Fibroblast of mammary gland (primary cell): ENCODE data around the gene NOS1AP.
A peak's percentile ranks its signal among the peaks of the same experiment; 100 is the strongest.
"Not testable (repeated sequence)": the region's sequence is repeated elsewhere in the genome, so short reads cannot be mapped to it uniquely, and the experiment has no call there.

ENCODE experiments used
- DNase-seq: peaks from one replicate; pipeline ENCODE4 v3.0.0-alpha.2; 2010; ENCODE audit warnings: low read depth
- H3K4me3 ChIP-seq: 2 replicates; pipeline ENCODE4 v1.5.1; 2011; ENCODE audit warnings: low read depth, mild to moderate bottlenecking, low read length, moderate library complexity; ENCODE audit not compliant: control insufficient read depth
- TF ChIP-seq, protein P1 (sequence below): conservative IDR thresholded peaks from 2 replicates; pipeline ENCODE4 v1.5.1; 2011; ENCODE audit warnings: low read depth, low read length, inconsistent platforms; ENCODE audit not compliant: control insufficient read depth, insufficient read depth

The NOS1AP gene

DNA sequence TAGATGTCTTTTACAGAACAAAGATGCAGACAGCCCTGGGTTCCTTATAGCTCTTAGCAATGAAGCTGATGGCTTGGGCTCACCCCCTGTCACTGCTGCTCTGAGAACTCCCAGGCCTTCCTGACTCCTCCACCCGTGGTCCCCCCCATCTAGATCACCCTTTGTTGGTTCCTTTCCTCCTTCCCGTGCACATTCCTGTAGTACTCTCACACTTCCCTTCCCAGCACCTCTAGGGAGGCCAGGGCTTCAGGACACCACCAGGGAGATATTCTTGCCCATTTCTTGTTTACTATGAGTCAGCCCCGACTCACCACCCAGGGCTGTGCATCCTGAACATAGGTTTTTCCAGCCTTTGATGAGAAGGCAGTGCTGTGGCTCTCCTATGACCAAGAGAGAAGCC is 14.4 kb upstream of the NOS1AP start:
- TF ChIP-seq, protein P1, sequence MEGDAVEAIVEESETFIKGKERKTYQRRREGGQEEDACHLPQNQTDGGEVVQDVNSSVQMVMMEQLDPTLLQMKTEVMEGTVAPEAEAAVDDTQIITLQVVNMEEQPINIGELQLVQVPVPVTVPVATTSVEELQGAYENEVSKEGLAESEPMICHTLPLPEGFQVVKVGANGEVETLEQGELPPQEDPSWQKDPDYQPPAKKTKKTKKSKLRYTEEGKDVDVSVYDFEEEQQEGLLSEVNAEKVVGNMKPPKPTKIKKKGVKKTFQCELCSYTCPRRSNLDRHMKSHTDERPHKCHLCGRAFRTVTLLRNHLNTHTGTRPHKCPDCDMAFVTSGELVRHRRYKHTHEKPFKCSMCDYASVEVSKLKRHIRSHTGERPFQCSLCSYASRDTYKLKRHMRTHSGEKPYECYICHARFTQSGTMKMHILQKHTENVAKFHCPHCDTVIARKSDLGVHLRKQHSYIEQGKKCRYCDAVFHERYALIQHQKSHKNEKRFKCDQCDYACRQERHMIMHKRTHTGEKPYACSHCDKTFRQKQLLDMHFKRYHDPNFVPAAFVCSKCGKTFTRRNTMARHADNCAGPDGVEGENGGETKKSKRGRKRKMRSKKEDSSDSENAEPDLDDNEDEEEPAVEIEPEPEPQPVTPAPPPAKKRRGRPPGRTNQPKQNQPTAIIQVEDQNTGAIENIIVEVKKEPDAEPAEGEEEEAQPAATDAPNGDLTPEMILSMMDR: no peak
- peak; percentile 91 for DNase-seq
- no peak overlapping the region for H3K4me3 ChIP-seq

DNA sequence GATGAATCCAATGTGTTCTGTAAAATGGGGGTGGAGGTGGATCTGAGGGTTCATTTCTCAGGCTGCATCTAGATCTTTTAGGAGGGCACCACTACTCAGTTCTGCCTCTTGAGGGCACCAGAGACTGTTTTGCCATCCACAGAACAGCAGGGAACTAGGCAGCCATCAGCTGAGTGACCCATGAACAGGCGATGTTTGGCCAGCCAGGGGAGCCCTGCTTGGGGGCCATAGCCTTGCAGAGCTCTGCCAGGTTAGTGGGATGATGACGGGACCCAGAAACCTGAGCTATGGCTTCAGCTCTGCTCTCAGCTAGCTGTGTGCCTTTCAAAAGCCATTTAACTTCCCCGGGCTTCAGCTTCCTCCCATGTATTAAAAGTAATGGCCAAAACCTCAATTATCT is 13.4 kb upstream of the NOS1AP start:
- H3K4me3 ChIP-seq: no peak overlapping the region
- TF ChIP-seq, protein P1: peak; percentile 97
- DNase-seq: peak; percentile 76

DNA sequence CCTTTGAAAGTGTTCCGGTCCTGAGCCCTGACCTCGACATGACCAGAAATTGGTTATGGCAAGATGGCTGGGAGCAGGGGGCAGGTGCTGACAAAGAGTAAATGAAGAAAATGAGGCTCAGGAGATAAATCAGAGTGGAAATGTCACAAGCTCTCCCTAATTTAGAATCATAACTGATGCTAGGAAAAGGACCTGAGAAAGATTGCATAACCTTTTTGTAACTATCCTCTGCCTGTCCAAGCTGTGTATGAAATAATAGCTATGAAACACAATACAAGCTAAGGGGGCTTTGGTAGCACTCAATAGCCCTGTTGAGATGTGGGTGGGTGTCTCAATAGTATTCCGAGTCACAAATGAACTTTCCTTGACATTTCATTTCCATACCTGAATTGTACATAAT is 12.9 kb upstream of the NOS1AP start:
- no peak for DNase-seq
- TF ChIP-seq, protein P1: no peak
- H3K4me3 ChIP-seq: no peak overlapping the region

DNA sequence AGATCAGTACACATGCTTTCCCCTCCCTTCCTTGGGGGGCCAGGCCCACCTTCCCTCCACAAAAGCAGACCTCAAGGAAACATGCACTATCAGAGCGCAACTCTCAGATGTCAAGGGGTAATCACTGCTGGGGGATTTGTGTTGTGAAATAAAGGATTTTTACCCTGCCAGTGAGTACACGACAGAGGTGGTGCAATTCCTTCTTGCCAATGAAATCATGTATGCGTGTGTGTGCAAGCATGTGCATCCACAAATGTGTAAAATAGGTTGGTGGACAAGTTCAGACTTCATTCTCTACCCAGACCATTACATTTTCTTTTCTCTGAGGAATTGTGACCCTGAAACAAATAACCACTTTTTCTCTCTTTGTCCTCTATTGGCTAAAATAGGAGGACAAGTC is 9.8 kb upstream of the NOS1AP start:
- no peak for DNase-seq
- no peak overlapping the region for H3K4me3 ChIP-seq
- TF ChIP-seq, protein P1: no peak

DNA sequence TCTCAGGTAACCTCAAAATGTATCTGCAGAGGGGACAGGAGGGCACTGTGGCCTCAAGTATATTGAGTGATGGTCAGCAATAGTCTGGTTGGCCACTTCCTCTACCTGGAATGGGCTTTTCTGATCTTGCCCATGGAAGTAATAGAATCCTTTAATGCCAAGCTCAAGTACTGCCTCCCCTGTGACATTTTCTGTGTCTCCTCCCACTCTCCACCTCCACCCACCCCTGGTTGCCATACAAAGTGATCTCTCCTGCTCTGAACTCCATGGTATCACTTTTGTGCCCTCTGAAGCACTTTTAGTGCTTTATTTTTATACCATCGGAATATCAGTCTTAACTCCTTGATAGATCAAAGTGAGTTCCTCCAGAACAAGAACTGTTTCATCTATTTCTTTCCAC is 9.2 kb upstream of the NOS1AP start:
- TF ChIP-seq, protein P1: no peak
- no peak overlapping the region for H3K4me3 ChIP-seq
- DNase-seq: no peak

DNA sequence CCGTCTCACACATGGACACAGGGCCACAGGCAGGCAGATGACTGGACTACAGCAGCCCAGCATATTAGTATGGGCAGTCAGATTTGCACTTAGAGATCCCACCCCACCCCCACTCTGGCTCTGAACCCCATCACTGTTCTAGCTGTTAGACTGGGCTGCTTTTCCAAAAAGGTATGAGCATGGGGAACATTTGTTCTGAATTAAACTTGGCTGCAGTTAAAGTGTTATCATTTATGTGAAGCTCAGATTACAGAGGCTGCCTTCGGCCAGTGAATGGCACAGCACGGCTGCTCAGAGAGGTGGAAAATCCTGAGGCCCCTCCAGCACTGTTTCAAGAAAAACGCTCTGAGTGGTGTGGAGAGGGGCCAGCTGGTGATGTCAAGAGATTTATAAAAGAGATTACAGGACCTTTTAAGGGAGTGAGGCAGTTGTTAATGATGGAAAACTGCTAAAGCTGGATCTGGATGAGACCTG is 6.9 kb upstream of the NOS1AP start:
- H3K4me3 ChIP-seq: no peak overlapping the region
- TF ChIP-seq, protein P1: no peak
- peak; percentile 15 for DNase-seq

DNA sequence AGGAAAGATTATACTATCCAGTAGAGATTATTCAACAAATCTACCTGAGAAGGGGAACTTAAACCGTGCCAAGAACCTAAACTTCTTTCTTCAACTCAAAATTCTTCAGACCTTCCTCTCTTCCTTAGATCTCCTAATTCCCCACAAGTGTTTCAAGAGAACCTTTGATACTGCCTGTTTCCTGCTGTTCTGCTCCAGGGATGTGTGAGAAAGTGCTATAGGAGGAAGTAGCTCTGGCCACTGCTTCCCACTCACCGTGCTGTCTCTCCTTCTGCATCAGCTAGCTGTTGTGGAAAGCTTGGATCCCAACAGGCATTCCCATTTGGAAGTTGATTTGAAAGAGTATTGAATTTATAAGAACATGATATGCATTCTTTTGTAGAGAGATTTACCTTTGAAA is 4.5 kb upstream of the NOS1AP start:
- no peak for DNase-seq
- TF ChIP-seq, protein P1: no peak
- no peak overlapping the region for H3K4me3 ChIP-seq

DNA sequence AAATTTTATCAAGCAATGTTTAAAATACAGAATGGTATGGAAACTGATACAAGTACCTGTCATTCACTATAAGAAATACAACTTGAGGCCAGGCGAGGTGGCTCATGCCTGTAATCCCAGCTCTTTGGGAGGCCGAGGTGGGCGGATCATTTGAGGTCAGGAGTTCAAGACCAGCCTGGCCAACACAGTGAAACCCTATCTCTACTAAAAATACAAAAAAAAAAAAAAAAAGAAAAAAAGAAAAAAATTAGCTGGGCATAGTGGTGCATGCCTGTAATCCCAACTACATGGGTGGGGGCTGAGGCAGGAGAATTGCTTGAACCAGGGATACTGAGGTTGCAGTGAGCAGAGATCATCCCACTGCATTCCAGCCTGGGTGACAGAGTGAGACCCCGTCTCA is 2.7 kb upstream of the NOS1AP start:
- H3K4me3 ChIP-seq, DNase-seq: not testable (repeated sequence)
